Neural cell (in vitro differentiated cells): ENCODE data around the gene LCNL1. TPM values are rescaled to one million over a fixed set of nuclear protein-coding genes. Genes with fewer than 3 reads are reported as not detected.

Source experiments
- H2AFZ ChIP-seq: fragments of 200-600, 300-800 bp; sonication (generic), shearing (Covaris generic); 2 replicates; pipeline ENCODE4 v1.6.0; 2014; ENCODE audit warnings: low read depth, mild to moderate bottlenecking, antibody characterized with exemption, low read length, moderate library complexity
- H3F3A ChIP-seq: fragments of 200-600 bp; shearing (Covaris generic); 2 replicates; pipeline ENCODE4 v1.6.1; 2016; ENCODE audit warnings: mild to moderate bottlenecking, moderate library complexity, mixed read lengths, antibody characterized with exemption, low read length; ENCODE audit not compliant: insufficient read depth, poor library complexity, severe bottlenecking
- H3K27ac ChIP-seq: fragments of 200-600, 300-800 bp; sonication (generic), shearing (Covaris generic); 2 replicates; pipeline ENCODE4 v1.5.1; 2014; ENCODE audit warnings: mild to moderate bottlenecking, low read length, moderate library complexity
- H3K27me3 ChIP-seq: fragments of 300-800, 200-600 bp; sonication (generic), shearing (Covaris generic); 2 replicates; pipeline ENCODE4 v1.6.0; 2014; ENCODE audit warnings: mild to moderate bottlenecking, low read depth, low read length, moderate library complexity; ENCODE audit not compliant: insufficient read depth
- H3K36me3 ChIP-seq: fragments of 300-800, 200-600 bp; sonication (generic), shearing (Covaris generic); 2 replicates; pipeline ENCODE4 v1.5.1; 2014; ENCODE audit warnings: mild to moderate bottlenecking, antibody characterized with exemption, low read length, moderate library complexity; ENCODE audit not compliant: insufficient read depth
- H3K4me2 ChIP-seq: fragments of 300-800, 200-600 bp; sonication (generic), shearing (Covaris generic); 2 replicates; pipeline ENCODE4 v1.6.0; 2014; ENCODE audit warnings: mild to moderate bottlenecking, low read length
- H3K4me3 ChIP-seq: fragments of 300-800, 200-600 bp; sonication (generic), shearing (Covaris generic); 2 replicates; pipeline ENCODE4 v1.5.1; 2014; ENCODE audit warnings: mild to moderate bottlenecking, low read length, moderate library complexity
- H3K79me2 ChIP-seq: fragments of 200-600 bp; shearing (Covaris generic); replicated peaks from 2 replicates; pipeline ENCODE4 v1.6.0; 2014; ENCODE audit warnings: mild to moderate bottlenecking, low read length, moderate library complexity; ENCODE audit not compliant: insufficient read depth
- H3K9ac ChIP-seq: fragments of 300-800, 200-600 bp; sonication (generic), shearing (Covaris generic); 2 replicates; pipeline ENCODE4 v1.6.1; 2016; ENCODE audit warnings: mild to moderate bottlenecking, low read length, mixed read lengths
- H3K9me2 ChIP-seq: fragments of 200-600 bp; shearing (Covaris generic); 2 replicates; pipeline ENCODE4 v1.6.1; 2016; ENCODE audit warnings: mild to moderate bottlenecking, low read length, mixed read lengths; ENCODE audit not compliant: insufficient read depth
- H3K9me3 ChIP-seq: fragments of 200-600, 300-800 bp; sonication (generic), shearing (Covaris generic); 2 replicates; pipeline ENCODE4 v1.6.1; 2016; ENCODE audit warnings: mild to moderate bottlenecking, mixed run types, low read length, moderate library complexity, mixed read lengths
- H4K20me1 ChIP-seq: fragments of 200-600 bp; shearing (Covaris generic); 2 replicates; pipeline ENCODE4 v1.6.1; 2016; ENCODE audit warnings: mild to moderate bottlenecking, mixed run types; ENCODE audit not compliant: insufficient read depth
- EP300 ChIP-seq: fragments of 450-650 bp; conservative IDR thresholded peaks from 2 replicates; pipeline ENCODE4 v1.6.1; 2014; ENCODE audit warnings: antibody characterized with exemption, mild to moderate bottlenecking, moderate library complexity; ENCODE audit not compliant: poor library complexity, severe bottlenecking
- EZH2 ChIP-seq: fragments of 200-600, 300-800 bp; shearing (Covaris generic), sonication (generic); IDR thresholded peaks from 2 replicates; pipeline ENCODE4 v1.6.1; 2014; ENCODE audit warnings: antibody characterized with exemption, low read length, borderline replicate concordance, mild to moderate bottlenecking; ENCODE audit not compliant: insufficient read depth, poor library complexity, severe bottlenecking
- MXI1 ChIP-seq: fragments of 450-650 bp; conservative IDR thresholded peaks from 2 replicates; pipeline ENCODE4 v1.6.1; 2014; ENCODE audit warnings: antibody characterized with exemption, mild to moderate bottlenecking; ENCODE audit not compliant: poor library complexity, severe bottlenecking
- POLR2AphosphoS5 ChIP-seq: IDR thresholded peaks from 2 replicates; pipeline ENCODE4 v1.6.1; 2012
- RAD21 ChIP-seq: fragments of 450-650 bp; conservative IDR thresholded peaks from 2 replicates; pipeline ENCODE4 v1.6.1; 2014; ENCODE audit warnings: antibody characterized with exemption, mild to moderate bottlenecking, moderate library complexity
- SMC3 ChIP-seq: fragments of 450-650 bp; conservative IDR thresholded peaks from 2 replicates; pipeline ENCODE4 v1.6.1; 2014; ENCODE audit warnings: antibody characterized with exemption, mild to moderate bottlenecking, moderate library complexity; ENCODE audit not compliant: poor library complexity
- TAF1 ChIP-seq: IDR thresholded peaks from 2 replicates; pipeline ENCODE4 v1.6.1; 2012; ENCODE audit warnings: low read depth
- polyA plus RNA-seq: library from polyadenylated mRNA; depleted of rRNA; stranded (reverse); fragments of >200 nt; gene quantifications from 2 replicates; pipeline ENCODE4 v1.2.3, GENCODE V29; 2014
- TF ChIP-seq, protein P1 (sequence below): fragments of 450-650 bp; IDR thresholded peaks from 2 replicates; pipeline ENCODE4 v1.5.1; 2014; ENCODE audit warnings: antibody characterized with exemption, mild to moderate bottlenecking, moderate library complexity; ENCODE audit not compliant: poor library complexity, severe bottlenecking
- TF ChIP-seq, protein P2 (sequence below): IDR thresholded peaks from 2 replicates; pipeline ENCODE4 v1.6.1; 2012; ENCODE audit warnings: borderline replicate concordance

The LCNL1 gene
- polyA plus RNA-seq, 1 donor from 2014 or later: not detected

DNA sequence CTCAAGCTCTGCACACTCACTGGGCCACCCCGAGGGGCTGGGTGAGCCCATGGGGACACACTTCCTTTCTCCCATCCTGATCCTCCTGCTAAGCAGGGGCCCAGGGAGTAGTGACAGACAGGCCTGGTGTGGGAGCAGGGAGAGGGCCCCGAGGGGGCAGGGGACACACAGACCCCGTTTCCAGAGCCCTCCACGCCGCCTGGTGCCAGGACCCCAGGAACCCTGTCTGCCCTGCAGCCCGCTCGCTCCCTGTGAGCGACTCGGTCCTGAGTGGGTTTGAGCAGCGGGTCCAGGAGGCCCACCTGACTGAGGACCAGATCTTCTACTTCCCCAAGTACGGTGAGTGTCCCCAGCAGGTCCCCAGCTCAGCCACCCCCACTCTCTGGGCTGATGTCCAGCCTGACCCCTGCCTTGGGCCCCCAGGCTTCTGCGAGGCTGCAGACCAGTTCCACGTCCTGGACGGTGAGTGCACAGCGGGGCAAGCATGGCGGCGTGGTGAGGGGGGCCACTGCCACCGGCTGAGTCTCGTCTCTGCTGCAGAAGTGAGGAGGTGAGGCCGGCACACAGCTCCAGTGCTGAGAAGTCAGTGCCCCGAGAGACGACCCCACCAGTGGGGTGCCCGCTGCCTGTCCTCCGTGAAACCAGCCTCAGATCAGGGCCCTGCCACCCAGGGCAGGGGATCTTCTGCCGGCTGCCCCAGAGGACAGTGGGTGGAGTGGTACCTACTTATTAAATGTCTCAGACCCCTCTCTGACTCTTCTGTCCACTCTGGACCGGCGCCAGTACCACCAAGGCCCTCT, 36.4 kb upstream of the LCNL1 start:
- H3K27ac ChIP-seq: no peak overlapping the region
- H3K36me3 ChIP-seq: no peaks in the 10 kb centered on the region
- H2AFZ ChIP-seq: no peak overlapping the region
- no peak overlapping the region for H3K4me3 ChIP-seq
- H4K20me1 ChIP-seq: no peaks in the 10 kb centered on the region
- H3K9me3 ChIP-seq: no peaks in the 10 kb centered on the region
- no peaks in the 10 kb centered on the region for H3F3A ChIP-seq
- TF ChIP-seq EZH2 (no peak), RAD21 (no peak), EP300 (no peak), TAF1 (no peak), SMC3 (no peak), MXI1 (no peak), POLR2AphosphoS5 (no peak)
- TF ChIP-seq, protein P1, sequence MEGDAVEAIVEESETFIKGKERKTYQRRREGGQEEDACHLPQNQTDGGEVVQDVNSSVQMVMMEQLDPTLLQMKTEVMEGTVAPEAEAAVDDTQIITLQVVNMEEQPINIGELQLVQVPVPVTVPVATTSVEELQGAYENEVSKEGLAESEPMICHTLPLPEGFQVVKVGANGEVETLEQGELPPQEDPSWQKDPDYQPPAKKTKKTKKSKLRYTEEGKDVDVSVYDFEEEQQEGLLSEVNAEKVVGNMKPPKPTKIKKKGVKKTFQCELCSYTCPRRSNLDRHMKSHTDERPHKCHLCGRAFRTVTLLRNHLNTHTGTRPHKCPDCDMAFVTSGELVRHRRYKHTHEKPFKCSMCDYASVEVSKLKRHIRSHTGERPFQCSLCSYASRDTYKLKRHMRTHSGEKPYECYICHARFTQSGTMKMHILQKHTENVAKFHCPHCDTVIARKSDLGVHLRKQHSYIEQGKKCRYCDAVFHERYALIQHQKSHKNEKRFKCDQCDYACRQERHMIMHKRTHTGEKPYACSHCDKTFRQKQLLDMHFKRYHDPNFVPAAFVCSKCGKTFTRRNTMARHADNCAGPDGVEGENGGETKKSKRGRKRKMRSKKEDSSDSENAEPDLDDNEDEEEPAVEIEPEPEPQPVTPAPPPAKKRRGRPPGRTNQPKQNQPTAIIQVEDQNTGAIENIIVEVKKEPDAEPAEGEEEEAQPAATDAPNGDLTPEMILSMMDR: no peak
- TF ChIP-seq, protein P2, sequence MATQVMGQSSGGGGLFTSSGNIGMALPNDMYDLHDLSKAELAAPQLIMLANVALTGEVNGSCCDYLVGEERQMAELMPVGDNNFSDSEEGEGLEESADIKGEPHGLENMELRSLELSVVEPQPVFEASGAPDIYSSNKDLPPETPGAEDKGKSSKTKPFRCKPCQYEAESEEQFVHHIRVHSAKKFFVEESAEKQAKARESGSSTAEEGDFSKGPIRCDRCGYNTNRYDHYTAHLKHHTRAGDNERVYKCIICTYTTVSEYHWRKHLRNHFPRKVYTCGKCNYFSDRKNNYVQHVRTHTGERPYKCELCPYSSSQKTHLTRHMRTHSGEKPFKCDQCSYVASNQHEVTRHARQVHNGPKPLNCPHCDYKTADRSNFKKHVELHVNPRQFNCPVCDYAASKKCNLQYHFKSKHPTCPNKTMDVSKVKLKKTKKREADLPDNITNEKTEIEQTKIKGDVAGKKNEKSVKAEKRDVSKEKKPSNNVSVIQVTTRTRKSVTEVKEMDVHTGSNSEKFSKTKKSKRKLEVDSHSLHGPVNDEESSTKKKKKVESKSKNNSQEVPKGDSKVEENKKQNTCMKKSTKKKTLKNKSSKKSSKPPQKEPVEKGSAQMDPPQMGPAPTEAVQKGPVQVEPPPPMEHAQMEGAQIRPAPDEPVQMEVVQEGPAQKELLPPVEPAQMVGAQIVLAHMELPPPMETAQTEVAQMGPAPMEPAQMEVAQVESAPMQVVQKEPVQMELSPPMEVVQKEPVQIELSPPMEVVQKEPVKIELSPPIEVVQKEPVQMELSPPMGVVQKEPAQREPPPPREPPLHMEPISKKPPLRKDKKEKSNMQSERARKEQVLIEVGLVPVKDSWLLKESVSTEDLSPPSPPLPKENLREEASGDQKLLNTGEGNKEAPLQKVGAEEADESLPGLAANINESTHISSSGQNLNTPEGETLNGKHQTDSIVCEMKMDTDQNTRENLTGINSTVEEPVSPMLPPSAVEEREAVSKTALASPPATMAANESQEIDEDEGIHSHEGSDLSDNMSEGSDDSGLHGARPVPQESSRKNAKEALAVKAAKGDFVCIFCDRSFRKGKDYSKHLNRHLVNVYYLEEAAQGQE: no peak
- H3K27me3 ChIP-seq: no peaks in the 10 kb centered on the region
- no peak overlapping the region for H3K9ac ChIP-seq
- no peaks in the 10 kb centered on the region for H3K9me2 ChIP-seq
- H3K4me2 ChIP-seq: no peak overlapping the region
- peaks cover 8% of the 10 kb centered on the region for H3K79me2 ChIP-seq

DNA sequence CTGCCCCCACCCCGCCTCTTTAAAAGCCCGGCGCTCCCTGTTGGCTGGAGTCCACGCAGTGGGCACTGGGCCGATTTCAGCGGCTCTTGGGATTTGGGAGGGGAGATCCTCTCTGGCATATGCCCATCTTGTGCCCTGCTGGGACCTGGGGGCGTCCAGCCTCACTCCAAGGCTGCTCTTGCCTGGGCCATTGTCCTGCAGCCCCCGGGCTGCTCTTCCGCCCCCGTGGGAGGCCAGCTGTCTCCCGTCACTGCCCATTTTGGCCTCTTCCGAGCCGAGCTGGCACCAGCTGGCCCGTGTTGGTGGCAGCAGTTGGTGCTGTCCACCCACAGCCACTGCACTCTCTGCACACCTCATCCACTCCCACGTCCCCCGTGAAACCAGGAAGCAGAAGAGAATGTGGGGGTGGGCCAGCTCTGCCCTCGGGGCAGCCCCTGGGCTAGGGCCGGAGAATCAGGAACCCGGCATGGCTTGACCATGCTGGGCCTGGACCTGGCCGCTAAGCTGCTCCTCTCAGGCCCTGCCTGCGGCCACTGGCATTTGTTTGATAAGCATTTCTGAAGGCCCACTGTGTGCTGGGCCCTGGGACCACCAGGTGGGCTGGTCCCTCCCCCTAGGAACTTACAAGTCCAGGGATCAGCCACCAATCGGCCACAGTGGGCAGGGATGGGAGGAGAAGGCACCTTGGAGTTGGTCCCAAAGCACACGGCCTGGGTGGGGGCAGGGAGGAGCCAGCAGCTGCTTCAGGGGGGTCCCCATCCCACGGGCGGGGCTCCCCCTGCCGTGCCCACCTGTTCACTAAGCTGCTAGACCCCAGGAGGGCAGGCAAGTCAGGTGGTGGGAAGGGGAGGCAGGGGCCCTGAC, 35.5 kb upstream of the LCNL1 start:
- H3K79me2 ChIP-seq: peaks cover 8% of the 10 kb centered on the region
- TF ChIP-seq SMC3: no peak
- TF ChIP-seq, protein P1: no peak
- TF ChIP-seq EP300: no peak
- no peak for TF ChIP-seq RAD21
- no peak overlapping the region for H2AFZ ChIP-seq
- no peaks in the 10 kb centered on the region for H3K36me3 ChIP-seq
- no peak overlapping the region for H3K27ac ChIP-seq
- H4K20me1 ChIP-seq: no peaks in the 10 kb centered on the region
- H3F3A ChIP-seq: no peaks in the 10 kb centered on the region
- H3K9me2 ChIP-seq: no peaks in the 10 kb centered on the region
- no peaks in the 10 kb centered on the region for H3K9me3 ChIP-seq
- no peaks in the 10 kb centered on the region for H3K27me3 ChIP-seq
- no peak overlapping the region for H3K4me3 ChIP-seq
- H3K4me2 ChIP-seq: no peak overlapping the region
- H3K9ac ChIP-seq: no peak overlapping the region
